Muscle of leg (tissue), 11 donors: ENCODE results near the gene DCBLD2. TPM values are rescaled to one million over a fixed set of nuclear protein-coding genes. Genes with fewer than 3 reads are reported as not detected.

Source experiments
- DNase-seq: peaks from one replicate; pipeline ENCODE4 v3.0.0; 2013
- H3K27ac ChIP-seq: one replicate; pipeline ENCODE4 v1.5.1; 2013; ENCODE audit warnings: mild to moderate bottlenecking, low read length, control low read depth
- H3K27me3 ChIP-seq: one replicate; pipeline ENCODE4 v1.6.1; 2013; ENCODE audit warnings: low read length; ENCODE audit not compliant: control insufficient read depth, insufficient read depth
- H3K36me3 ChIP-seq: one replicate; pipeline ENCODE4 v1.6.1; 2013; ENCODE audit warnings: low read length; ENCODE audit not compliant: control insufficient read depth, insufficient read depth
- H3K4me1 ChIP-seq: one replicate; pipeline ENCODE4 v1.6.1; 2013; ENCODE audit warnings: low read length; ENCODE audit not compliant: control insufficient read depth, insufficient read depth
- H3K4me3 ChIP-seq: one replicate; pipeline ENCODE4 v1.5.1; 2013; ENCODE audit warnings: low read length, control low read depth
- H3K9me3 ChIP-seq: replicated peaks from 2 replicates; pipeline ENCODE4 v1.6.1; 2013; ENCODE audit warnings: low read depth, low read length; ENCODE audit not compliant: control insufficient read depth
- WGBS: methylation state at CpG from one replicate; pipeline ENCODE4 v1.1.5; 2013; ENCODE audit warnings: missing lambda C conversion rate; ENCODE audit not compliant: insufficient coverage; 5-methylcytosine and 5-hydroxymethylcytosine counted together
- polyA plus RNA-seq, 8 donors: library from polyadenylated mRNA; unstranded; fragments of 120-200 nt; gene quantifications; one replicate each; pipeline versions ENCODE4 v1.2.1 to v1.2.3, GENCODE V29; 2013; ENCODE audit warnings: inconsistent platforms in 1 of 8, low replicate concordance in 1 of 8; ENCODE audit not compliant: insufficient read length in 8 of 8, insufficient read depth in 1 of 8
- total RNA-seq: library from RNA; stranded (reverse); fragments of 120-200 nt; gene quantifications from one replicate; pipeline ENCODE4 v1.2.4, GENCODE V29; 2013

Gene DCBLD2
- total and polyA plus RNA-seq, 9 donors = 18.7 to 31.0 (median 23.9) TPM

DNA sequence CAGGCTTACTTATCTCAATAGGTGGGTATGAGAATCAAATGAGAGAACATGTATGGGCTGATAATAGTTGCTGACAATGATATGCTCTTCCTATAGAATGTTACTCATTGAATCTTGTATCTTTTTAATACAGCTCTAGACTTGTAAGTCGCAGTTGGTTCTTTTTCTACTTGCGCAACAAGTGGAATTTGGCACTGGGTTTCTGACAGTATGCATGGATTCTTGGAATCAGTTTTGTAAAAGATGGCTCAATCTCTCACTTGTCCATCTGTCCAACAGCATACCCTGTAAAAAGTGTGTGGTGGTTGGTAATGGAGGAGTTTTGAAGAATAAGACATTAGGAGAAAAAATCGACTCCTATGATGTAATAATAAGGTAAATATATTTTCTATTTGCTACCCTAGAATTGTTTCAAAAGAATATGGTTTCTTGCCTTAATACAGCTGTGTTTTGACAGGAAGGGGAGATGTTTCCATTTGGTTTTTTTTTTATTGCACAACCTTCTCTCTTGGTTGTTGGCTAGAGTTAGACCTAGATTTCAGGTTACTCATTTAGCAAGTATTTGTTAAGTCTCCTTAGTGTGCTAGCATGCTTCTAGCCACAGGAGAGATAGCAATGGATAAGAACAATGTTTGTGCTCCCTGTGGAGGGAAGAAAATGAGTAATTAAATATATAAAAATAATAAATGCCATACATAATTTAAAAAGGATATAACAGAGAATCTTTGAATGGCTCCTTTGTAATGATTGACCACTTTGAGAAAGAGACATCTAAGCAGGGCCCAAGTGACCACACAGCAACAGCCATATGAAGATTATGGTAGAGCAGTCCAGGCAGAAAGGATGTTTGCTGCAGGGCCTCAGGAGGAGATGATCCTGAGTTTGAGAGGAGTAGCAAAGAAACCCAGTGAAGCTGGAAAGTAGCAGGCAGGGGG is 116.6 kb downstream of the DCBLD2 start:
- Histone ChIP-seq H3K27me3 (no peaks in the 10 kb centered on the region), H3K4me3 (no peak overlapping the region), H3K9me3 (no peaks in the 10 kb centered on the region), H3K36me3 (no peaks in the 10 kb centered on the region), H3K4me1 (no peaks in the 10 kb centered on the region), H3K27ac (no peak overlapping the region)
- WGBS = no CpG with 5 or more reads among the region's 3 CpGs
- no peak for DNase-seq

DNA sequence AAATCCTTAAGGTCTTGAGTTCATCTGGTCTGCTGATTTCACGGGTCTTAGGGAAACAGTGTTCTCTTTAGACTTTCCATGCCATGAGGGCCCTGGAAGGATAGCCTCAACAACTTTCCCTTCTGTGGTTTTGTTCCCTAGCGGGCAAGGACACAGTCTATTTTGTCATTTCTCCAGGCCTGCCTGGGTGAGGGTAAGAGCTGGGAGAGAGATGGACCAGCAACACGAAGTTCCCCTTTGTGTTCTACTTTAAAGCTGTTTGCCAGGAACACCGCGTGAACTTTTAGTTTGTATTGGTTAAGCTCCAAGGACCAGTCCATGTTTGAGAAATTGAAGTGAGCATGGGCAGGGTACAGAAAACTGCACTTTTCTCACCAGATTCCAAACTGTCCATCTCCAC is 117.5 kb downstream of the DCBLD2 start:
- Histone ChIP-seq H3K9me3 (no peaks in the 10 kb centered on the region), H3K27me3 (no peaks in the 10 kb centered on the region), H3K27ac (no peak overlapping the region), H3K36me3 (no peaks in the 10 kb centered on the region), H3K4me3 (no peak overlapping the region), H3K4me1 (no peaks in the 10 kb centered on the region)
- 78% methylated on average over 4 of the region's 5 CpGs for WGBS
- DNase-seq = no peak

DNA sequence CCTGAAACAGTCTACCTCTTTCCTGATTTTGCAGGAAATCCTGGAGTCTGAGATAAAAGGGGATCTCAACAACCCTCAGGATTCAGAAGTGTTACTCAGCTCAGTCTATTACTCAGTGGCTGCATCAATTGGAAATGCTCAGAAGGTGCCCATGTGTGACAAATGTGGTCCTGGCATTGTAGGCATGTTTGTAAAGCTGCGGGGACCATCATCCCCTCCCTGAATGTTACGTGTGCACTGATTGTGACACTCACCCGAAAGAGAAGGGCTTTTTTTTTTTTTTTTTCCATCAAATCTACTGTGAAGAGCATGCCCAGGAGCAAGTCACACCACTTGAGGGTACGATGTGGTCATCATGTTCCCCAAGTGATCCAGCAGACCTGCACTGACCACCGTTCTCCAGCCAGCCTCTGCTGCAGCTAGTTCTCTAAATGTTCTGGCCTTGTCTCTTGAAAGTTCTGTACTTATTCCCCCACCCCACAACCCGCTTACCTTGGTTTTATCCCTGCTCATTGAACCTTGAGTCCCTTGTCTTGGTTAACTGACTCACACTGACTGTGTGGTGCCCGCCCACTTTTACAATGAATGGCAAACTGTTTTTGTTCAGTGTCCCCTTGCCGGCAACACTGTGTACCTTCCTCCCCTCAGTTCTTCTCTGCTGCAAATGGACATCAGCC is 118.5 kb downstream of the DCBLD2 start:
- WGBS = 93% methylated on average over 7 of the region's 8 CpGs
- no peaks in the 10 kb centered on the region for H3K9me3 ChIP-seq
- no peaks in the 10 kb centered on the region for H3K36me3 ChIP-seq
- DNase-seq = no peak
- no peak overlapping the region for H3K4me3 ChIP-seq
- H3K27me3 ChIP-seq = no peaks in the 10 kb centered on the region
- H3K4me1 ChIP-seq = peaks cover 2% of the 10 kb centered on the region
- no peak overlapping the region for H3K27ac ChIP-seq

DNA sequence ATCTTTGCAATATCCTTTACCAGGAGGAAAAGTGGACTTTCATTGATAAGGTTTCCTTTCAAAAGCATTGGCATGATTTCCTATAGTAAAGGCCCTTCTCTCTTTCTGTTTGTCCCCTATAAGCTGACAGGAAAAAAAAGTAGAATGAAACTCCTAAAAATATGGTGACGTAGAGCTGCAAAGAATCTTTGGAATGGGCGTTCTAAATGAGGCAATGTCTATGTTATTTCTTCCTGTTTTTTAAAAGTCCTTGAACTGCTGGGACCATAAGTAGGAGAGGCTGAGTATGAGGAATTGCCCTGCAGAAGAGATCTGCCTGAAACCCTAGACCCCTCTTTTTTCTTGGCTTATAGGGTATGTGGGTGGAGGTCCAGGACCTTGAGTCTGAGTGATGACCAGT is 121.2 kb downstream of the DCBLD2 start:
- no peak for DNase-seq
- Histone ChIP-seq H3K4me3 (no peak overlapping the region), H3K36me3 (no peaks in the 10 kb centered on the region), H3K27me3 (no peaks in the 10 kb centered on the region), H3K9me3 (no peaks in the 10 kb centered on the region), H3K4me1 (peaks cover 2% of the 10 kb centered on the region), H3K27ac (peak overlapping the region; percentile 65)
- 100% methylated on average over 1 of the region's 2 CpGs for WGBS

DNA sequence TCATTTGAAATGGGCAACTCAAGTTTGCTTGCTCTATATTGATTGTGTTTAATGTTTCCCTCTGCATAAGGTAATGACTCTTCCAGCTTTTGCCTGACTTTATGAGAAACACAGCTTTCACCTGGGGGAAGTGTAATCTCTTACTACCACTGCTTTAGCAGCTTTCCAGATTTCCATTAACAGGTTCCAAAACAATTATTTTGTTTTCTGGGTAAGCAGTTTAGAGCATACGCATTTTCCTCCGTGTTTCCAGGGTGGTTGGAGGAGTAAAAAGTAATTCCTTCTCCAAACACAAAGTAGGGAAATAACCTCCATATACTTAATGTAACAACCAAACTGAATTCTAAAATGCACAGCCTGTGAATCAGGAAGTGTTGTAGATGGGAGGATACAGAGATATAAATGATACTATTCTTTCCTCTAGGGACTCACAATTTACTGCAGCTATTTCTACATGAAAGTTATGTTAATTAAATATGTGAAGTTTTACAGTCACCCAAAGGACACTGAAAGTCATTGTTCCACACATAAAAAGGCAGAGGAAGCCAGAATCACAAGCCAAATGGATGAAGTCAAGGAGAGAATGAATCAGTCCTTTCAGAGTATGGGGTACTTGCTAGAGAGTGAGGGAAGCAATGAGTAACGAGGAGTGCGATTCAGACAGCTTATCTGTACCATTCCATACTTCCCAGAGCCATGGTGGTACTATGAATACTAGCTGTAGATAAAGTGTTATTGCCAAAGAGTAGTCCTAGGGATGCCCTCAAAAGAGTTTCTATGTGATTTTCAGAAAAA is 121.8 kb downstream of the DCBLD2 start:
- Histone ChIP-seq H3K4me3 (no peak overlapping the region), H3K9me3 (no peaks in the 10 kb centered on the region), H3K36me3 (no peaks in the 10 kb centered on the region), H3K27ac (peak overlapping the region; percentile 65), H3K27me3 (no peaks in the 10 kb centered on the region), H3K4me1 (peaks cover 2% of the 10 kb centered on the region)
- peak; percentile 86 for DNase-seq
- no CpG with 5 or more reads among the region's 4 CpGs for WGBS

DNA sequence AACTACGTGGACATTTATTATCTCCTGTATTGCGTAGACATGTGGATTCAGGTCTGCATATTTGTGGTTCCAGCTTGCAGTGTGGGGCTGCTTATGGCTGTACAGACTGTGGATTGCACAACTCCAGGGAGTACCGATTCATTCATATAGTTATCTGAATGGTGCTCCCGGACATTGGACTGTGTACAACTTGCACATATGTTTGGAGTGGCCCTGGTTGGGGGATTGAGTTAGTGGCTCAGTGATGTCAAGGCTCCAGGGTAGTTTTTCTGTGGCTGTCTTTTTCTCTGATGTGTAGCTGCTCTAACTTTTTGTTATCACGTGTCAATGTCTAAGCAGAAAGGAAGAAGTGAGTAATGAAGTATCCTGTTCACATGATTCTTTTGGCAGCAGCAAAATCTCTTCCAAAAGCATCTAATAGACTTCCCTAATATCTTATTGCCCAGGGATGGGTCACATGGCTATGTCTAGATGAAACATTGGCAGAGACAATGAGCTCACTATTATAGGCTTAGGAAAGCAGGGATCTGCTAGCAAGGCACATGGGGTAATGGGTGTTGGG is 122.6 kb downstream of the DCBLD2 start:
- H3K4me3 ChIP-seq = no peak overlapping the region
- peak; percentile 92 for DNase-seq
- 33% methylated on average over 1 of the region's 5 CpGs for WGBS
- no peaks in the 10 kb centered on the region for H3K27me3 ChIP-seq
- H3K4me1 ChIP-seq = peaks cover 2% of the 10 kb centered on the region
- no peaks in the 10 kb centered on the region for H3K36me3 ChIP-seq
- H3K9me3 ChIP-seq = no peaks in the 10 kb centered on the region
- peak overlapping the region; percentile 65 for H3K27ac ChIP-seq

DNA sequence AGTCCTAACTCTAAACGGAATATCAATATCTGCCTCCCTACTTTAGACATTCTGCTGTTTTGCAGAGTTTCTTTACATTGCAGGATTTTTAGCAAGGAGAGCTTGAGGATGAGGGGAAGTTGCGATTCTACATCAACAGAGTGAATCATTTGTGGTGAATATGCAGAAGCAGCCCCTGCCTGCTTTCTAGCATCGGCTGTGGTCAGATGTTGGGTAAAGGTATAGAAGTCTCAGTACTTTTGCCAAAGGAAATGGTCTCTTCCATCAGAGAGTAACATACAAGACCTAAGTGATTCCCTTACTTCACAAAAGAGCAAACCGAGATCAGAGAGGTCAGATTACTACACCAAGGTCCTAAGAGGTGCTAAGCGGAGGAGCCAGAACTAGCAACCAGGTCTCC is 123.1 kb downstream of the DCBLD2 start:
- Histone ChIP-seq H3K4me1 (peaks cover 2% of the 10 kb centered on the region), H3K27ac (peak overlapping the region; percentile 65), H3K4me3 (no peak overlapping the region), H3K27me3 (no peaks in the 10 kb centered on the region), H3K9me3 (no peaks in the 10 kb centered on the region), H3K36me3 (no peaks in the 10 kb centered on the region)
- no peak for DNase-seq
- WGBS = no CpG with 5 or more reads among the region's 5 CpGs

DNA sequence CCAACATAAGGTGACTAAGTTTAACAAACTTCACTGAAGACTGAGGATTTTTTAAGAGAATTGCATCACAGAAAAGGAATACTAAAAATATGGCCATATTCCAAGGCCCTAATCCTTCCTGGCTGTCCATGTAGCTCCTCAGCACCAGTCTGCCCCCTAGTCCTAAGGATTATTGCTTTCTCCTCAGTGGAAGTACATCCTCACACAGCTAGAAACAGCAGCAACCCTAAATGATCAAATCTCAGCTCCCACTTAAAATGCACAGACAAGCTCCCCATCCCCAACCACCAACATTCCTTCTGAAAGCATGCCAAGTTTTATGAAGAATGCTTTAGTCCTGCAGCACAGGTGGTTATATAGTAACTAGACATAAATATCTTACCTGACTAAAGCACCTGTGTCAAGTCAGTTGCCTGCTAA is 123.7 kb downstream of the DCBLD2 start:
- no peaks in the 10 kb centered on the region for H3K9me3 ChIP-seq
- no peaks in the 10 kb centered on the region for H3K36me3 ChIP-seq
- H3K27me3 ChIP-seq = no peaks in the 10 kb centered on the region
- H3K4me1 ChIP-seq = peaks cover 2% of the 10 kb centered on the region
- no peak overlapping the region for H3K4me3 ChIP-seq
- no peak overlapping the region for H3K27ac ChIP-seq
- peak; percentile 56 for DNase-seq

DNA sequence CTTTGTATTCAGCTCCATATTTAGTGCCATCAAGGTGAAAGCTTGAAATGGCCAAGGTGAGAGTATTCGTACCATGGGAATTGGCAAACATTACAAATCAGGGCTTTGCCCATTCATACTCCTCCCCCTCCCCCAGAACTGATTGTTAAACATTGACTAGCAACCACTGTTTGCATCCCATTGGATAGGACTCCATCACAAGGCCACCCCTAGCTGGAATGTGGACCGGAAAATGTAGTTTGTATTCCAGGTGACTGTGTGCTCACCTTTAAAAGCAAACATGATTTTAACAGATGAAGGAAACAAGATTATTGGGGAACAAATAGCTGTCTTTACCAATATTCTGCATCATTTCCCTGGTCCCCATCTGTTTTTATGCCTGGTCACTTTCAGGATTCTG is 124.2 kb downstream of the DCBLD2 start:
- Histone ChIP-seq H3K27ac (no peak overlapping the region), H3K9me3 (no peaks in the 10 kb centered on the region), H3K36me3 (no peaks in the 10 kb centered on the region), H3K27me3 (no peaks in the 10 kb centered on the region), H3K4me3 (no peak overlapping the region), H3K4me1 (peaks cover 2% of the 10 kb centered on the region)
- WGBS = 100% methylated on average over 1 of the region's 2 CpGs
- no peak for DNase-seq

DNA sequence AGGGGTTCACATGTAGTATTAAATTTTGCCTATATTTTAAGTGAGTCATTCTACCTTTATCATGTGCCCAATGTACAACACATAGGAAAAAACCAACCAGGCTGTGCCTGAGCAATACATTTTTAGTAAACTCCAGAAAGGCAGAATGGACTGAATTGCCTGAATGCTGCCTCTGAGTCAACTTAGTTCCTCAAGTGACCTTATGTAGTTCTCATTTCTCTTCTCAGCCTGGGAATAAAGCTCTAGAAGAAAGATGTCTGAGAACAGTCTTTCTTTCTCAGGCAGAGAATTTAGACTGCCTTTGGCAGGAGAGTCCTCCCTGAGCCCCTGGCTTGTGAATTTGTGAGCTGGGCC is 125.4 kb downstream of the DCBLD2 start:
- Histone ChIP-seq H3K27ac (no peak overlapping the region), H3K36me3 (no peaks in the 10 kb centered on the region), H3K4me3 (no peak overlapping the region), H3K9me3 (no peaks in the 10 kb centered on the region), H3K27me3 (no peaks in the 10 kb centered on the region), H3K4me1 (peaks cover 2% of the 10 kb centered on the region)
- DNase-seq = no peak
